HepG2 (cell line): ENCODE data around the gene KDM4F. TPM values are rescaled to one million over a fixed set of nuclear protein-coding genes. Genes with fewer than 3 reads are reported as not detected.

Experiments
- BRCA1 ChIP-seq: sonication (generic); formaldehyde crosslinking; IDR thresholded peaks from 2 replicates; pipeline ENCODE4 v1.4.0; 2020; ENCODE audit warnings: missing genetic modification reagents
- ELF3 ChIP-seq: IDR thresholded peaks from 2 replicates; pipeline ENCODE4 v1.6.1; 2016; ENCODE audit warnings: missing genetic modification reagents, missing compliant biosample characterization
- IKZF1 ChIP-seq: fragments of 450-650 bp; IDR thresholded peaks from 2 replicates; pipeline ENCODE4 v1.7.1; 2016
- ISL2 ChIP-seq: sonication (generic); formaldehyde crosslinking; IDR thresholded peaks from 2 replicates; pipeline ENCODE4 v1.5.0; 2020; ENCODE audit warnings: missing genetic modification reagents
- KAT8 ChIP-seq: IDR thresholded peaks from 2 replicates; pipeline ENCODE4 v1.6.1; 2016; ENCODE audit warnings: missing genetic modification reagents, missing compliant biosample characterization
- MED1 ChIP-seq: sonication (generic); formaldehyde crosslinking; IDR thresholded peaks from 2 replicates; pipeline ENCODE4 v1.4.0; 2020; ENCODE audit warnings: missing genetic modification reagents
- RARA ChIP-seq: IDR thresholded peaks from 2 replicates; pipeline ENCODE4 v1.6.1; 2016; ENCODE audit warnings: missing genetic modification reagents, missing compliant biosample characterization
- TP53 ChIP-seq: sonication (generic); formaldehyde crosslinking; conservative IDR thresholded peaks from 2 replicates; pipeline ENCODE4 v1.4.0; 2020; ENCODE audit warnings: missing genetic modification reagents
- U2AF1 ChIP-seq: fragments of 200-400 bp; formaldehyde crosslinking; optimal IDR thresholded peaks from 2 replicates; pipeline ENCODE3; 2017; ENCODE audit warnings: mild to moderate bottlenecking, low read depth, low read length
- YEATS2 ChIP-seq: sonication (generic); formaldehyde crosslinking; IDR thresholded peaks from 2 replicates; pipeline ENCODE4 v1.4.0; 2020; ENCODE audit warnings: missing genetic modification reagents, borderline replicate concordance
- ZBTB42 ChIP-seq: sonication (generic); formaldehyde crosslinking; IDR thresholded peaks from 2 replicates; pipeline ENCODE4 v1.5.0; 2020; ENCODE audit warnings: mild to moderate bottlenecking, missing genetic modification reagents
- ZKSCAN1 ChIP-seq: fragments of 150-350 bp; IDR thresholded peaks from 2 replicates; pipeline ENCODE4 v1.6.1; 2014; ENCODE audit warnings: low read length
- ZNF24 ChIP-seq: fragments of 450-650 bp; IDR thresholded peaks from 2 replicates; pipeline ENCODE4 v1.6.1; 2017; ENCODE audit warnings: antibody characterized with exemption, mild to moderate bottlenecking
- ZNF337 ChIP-seq: sonication (generic); formaldehyde crosslinking; IDR thresholded peaks from 2 replicates; pipeline ENCODE4 v1.5.1; 2020; ENCODE audit warnings: missing genetic modification reagents, low read depth, mild to moderate bottlenecking, borderline replicate concordance
- ZNF460 ChIP-seq: sonication (generic); formaldehyde crosslinking; IDR thresholded peaks from 2 replicates; pipeline ENCODE4 v1.5.1; 2020; ENCODE audit warnings: missing genetic modification reagents, mild to moderate bottlenecking, borderline replicate concordance
- ZNF670 ChIP-seq: sonication (generic); formaldehyde crosslinking; IDR thresholded peaks from 2 replicates; pipeline ENCODE4 v1.8.0; 2022; ENCODE audit warnings: mild to moderate bottlenecking, missing genetic modification reagents, borderline replicate concordance
- polyA plus RNA-seq, 8 experiments: library from polyadenylated mRNA; depleted of rRNA in 3 of 8; stranded (reverse) in 7 of 8; unstranded in 1 of 8; fragments of >200 nt; fragmentation: Illumina TruSeq in 4 of 8; extraction: Trizol in 4 of 8; gene quantifications; 2 replicates each; pipeline versions ENCODE4 v1.2.1 to v1.2.3, GENCODE V29; 2011 to 2016; ENCODE audit warnings: low read depth in 4 of 8, missing spikeins in 1 of 8, mixed read lengths in 1 of 8; ENCODE audit not compliant: insufficient read depth in 1 of 8
- total RNA-seq, 5 experiments: library from RNA; depleted of rRNA; stranded (reverse); fragments of >200 nt; fragmentation: Illumina TruSeq; extraction: Trizol; gene quantifications; 2 replicates each; pipeline ENCODE4 v1.2.3, GENCODE V29; 2016; ENCODE audit warnings: low read depth in 1 of 5
- TF ChIP-seq, protein P1 (sequence below): sonication (generic); formaldehyde crosslinking; IDR thresholded peaks from 2 replicates; pipeline ENCODE4 v1.4.0; 2020; ENCODE audit warnings: mild to moderate bottlenecking, missing genetic modification reagents
- TF ChIP-seq, protein P2 (sequence below): sonication (generic); formaldehyde crosslinking; IDR thresholded peaks from 2 replicates; pipeline ENCODE4 v1.4.0; 2020; ENCODE audit warnings: low read depth, mild to moderate bottlenecking, missing genetic modification reagents
- TF ChIP-seq, protein P3 (sequence below): IDR thresholded peaks from 2 replicates; pipeline ENCODE4 v1.6.1; 2012; ENCODE audit warnings: inconsistent platforms
- TF ChIP-seq, protein P4 (sequence below): sonication (generic); formaldehyde crosslinking; IDR thresholded peaks from 2 replicates; pipeline ENCODE4 v1.4.0; 2020; ENCODE audit warnings: missing genetic modification reagents, mild to moderate bottlenecking, borderline replicate concordance
- TF ChIP-seq, protein P5 (sequence below): sonication (generic); formaldehyde crosslinking; IDR thresholded peaks from 2 replicates; pipeline ENCODE4 v1.8.0; 2022; ENCODE audit warnings: mild to moderate bottlenecking, missing genetic modification reagents
- TF ChIP-seq, protein P6 (sequence below): sonication (generic); formaldehyde crosslinking; IDR thresholded peaks from 2 replicates; pipeline ENCODE4 v1.8.1; 2023; ENCODE audit warnings: mild to moderate bottlenecking, inconsistent platforms, moderate library complexity, missing genetic modification reagents, borderline replicate concordance

The KDM4F gene
- total and polyA plus RNA-seq, 2 of the 13 experiments (the other 11 are each of a cell fraction or from before 2014, with no cell fraction given): not detected

DNA sequence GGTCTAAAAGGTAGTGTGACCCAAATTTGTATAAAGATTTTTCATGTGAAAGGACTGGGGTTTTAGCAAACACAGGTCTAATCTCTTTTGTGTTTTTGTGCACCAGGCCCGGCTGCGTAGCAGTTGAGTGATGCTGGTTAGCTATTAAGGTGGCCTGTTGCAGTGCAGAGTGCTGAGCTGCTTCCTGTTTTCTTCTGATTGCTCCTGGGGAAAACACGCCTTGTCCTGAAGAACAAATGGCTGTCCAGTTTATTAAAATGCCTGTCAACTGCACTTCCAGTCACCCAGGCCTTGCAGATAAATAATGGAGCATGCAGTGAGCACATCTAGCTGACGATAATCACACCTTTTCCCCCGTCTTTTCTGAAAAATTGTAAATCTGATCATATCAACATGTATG, 19.3 kb downstream of the KDM4F start (continued):
- TF ChIP-seq, protein P1, sequence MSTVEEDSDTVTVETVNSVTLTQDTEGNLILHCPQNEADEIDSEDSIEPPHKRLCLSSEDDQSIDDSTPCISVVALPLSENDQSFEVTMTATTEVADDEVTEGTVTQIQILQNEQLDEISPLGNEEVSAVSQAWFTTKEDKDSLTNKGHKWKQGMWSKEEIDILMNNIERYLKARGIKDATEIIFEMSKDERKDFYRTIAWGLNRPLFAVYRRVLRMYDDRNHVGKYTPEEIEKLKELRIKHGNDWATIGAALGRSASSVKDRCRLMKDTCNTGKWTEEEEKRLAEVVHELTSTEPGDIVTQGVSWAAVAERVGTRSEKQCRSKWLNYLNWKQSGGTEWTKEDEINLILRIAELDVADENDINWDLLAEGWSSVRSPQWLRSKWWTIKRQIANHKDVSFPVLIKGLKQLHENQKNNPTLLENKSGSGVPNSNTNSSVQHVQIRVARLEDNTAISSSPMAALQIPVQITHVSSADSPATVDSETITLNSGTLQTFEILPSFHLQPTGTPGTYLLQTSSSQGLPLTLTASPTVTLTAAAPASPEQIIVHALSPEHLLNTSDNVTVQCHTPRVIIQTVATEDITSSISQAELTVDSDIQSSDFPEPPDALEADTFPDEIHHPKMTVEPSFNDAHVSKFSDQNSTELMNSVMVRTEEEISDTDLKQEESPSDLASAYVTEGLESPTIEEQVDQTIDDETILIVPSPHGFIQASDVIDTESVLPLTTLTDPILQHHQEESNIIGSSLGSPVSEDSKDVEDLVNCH: no peak
- TF ChIP-seq ZNF670 (CRISPR knock-in tag): no peak
- TF ChIP-seq KAT8 (CRISPR knock-in tag): peak; percentile 82
- TF ChIP-seq, protein P2, sequence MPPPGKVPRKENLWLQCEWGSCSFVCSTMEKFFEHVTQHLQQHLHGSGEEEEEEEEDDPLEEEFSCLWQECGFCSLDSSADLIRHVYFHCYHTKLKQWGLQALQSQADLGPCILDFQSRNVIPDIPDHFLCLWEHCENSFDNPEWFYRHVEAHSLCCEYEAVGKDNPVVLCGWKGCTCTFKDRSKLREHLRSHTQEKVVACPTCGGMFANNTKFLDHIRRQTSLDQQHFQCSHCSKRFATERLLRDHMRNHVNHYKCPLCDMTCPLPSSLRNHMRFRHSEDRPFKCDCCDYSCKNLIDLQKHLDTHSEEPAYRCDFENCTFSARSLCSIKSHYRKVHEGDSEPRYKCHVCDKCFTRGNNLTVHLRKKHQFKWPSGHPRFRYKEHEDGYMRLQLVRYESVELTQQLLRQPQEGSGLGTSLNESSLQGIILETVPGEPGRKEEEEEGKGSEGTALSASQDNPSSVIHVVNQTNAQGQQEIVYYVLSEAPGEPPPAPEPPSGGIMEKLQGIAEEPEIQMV (CRISPR knock-in tag): no peak
- TF ChIP-seq ZBTB42: no peak
- 0 out of 2 replicates have a peak, but pooled peaks have one; percentile 21 for TF ChIP-seq TP53 (CRISPR knock-in tag)
- no peak for TF ChIP-seq ZKSCAN1
- TF ChIP-seq, protein P3, sequence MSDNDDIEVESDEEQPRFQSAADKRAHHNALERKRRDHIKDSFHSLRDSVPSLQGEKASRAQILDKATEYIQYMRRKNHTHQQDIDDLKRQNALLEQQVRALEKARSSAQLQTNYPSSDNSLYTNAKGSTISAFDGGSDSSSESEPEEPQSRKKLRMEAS: peak; percentile 75
- TF ChIP-seq, protein P4, sequence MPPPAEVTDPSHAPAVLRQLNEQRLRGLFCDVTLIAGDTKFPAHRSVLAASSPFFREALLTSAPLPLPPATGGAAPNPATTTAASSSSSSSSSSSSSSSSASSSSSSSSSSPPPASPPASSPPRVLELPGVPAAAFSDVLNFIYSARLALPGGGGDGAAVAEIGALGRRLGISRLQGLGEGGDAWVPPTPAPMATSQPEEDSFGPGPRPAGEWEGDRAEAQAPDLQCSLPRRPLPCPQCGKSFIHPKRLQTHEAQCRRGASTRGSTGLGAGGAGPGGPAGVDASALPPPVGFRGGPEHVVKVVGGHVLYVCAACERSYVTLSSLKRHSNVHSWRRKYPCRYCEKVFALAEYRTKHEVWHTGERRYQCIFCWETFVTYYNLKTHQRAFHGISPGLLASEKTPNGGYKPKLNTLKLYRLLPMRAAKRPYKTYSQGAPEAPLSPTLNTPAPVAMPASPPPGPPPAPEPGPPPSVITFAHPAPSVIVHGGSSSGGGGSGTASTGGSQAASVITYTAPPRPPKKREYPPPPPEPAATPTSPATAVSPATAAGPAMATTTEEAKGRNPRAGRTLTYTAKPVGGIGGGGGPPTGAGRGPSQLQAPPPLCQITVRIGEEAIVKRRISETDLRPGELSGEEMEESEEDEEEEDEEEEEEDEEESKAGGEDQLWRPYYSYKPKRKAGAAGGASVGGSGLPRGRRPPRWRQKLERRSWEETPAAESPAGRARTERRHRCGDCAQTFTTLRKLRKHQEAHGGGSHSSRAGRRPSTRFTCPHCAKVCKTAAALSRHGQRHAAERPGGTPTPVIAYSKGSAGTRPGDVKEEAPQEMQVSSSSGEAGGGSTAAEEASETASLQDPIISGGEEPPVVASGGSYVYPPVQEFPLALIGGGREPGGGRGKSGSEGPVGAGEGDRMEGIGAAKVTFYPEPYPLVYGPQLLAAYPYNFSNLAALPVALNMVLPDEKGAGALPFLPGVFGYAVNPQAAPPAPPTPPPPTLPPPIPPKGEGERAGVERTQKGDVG (CRISPR knock-in tag): no peak
- no peak for TF ChIP-seq U2AF1
- TF ChIP-seq RARA (CRISPR knock-in tag): no peak
- TF ChIP-seq ELF3: peak; percentile 62
- TF ChIP-seq ZNF337: 0 out of 2 replicates have a peak, but pooled peaks have one; percentile 30
- TF ChIP-seq YEATS2 (CRISPR knock-in tag): peak; percentile 75
- TF ChIP-seq ZNF24: no peak
- no peak for TF ChIP-seq ZNF460 (CRISPR knock-in tag)
- TF ChIP-seq IKZF1: no peak
- TF ChIP-seq MED1 (CRISPR knock-in tag): no peak; the same call in none of the 2 replicates
- TF ChIP-seq ISL2 (CRISPR knock-in tag): 0 out of 2 replicates have a peak, but pooled peaks have one; percentile 42
- 0 out of 2 replicates have a peak, but pooled peaks have one; percentile 75 for TF ChIP-seq BRCA1 (CRISPR knock-in tag)
- TF ChIP-seq, protein P5, sequence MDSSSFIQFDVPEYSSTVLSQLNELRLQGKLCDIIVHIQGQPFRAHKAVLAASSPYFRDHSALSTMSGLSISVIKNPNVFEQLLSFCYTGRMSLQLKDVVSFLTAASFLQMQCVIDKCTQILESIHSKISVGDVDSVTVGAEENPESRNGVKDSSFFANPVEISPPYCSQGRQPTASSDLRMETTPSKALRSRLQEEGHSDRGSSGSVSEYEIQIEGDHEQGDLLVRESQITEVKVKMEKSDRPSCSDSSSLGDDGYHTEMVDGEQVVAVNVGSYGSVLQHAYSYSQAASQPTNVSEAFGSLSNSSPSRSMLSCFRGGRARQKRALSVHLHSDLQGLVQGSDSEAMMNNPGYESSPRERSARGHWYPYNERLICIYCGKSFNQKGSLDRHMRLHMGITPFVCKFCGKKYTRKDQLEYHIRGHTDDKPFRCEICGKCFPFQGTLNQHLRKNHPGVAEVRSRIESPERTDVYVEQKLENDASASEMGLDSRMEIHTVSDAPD: no peak
- TF ChIP-seq, protein P6, sequence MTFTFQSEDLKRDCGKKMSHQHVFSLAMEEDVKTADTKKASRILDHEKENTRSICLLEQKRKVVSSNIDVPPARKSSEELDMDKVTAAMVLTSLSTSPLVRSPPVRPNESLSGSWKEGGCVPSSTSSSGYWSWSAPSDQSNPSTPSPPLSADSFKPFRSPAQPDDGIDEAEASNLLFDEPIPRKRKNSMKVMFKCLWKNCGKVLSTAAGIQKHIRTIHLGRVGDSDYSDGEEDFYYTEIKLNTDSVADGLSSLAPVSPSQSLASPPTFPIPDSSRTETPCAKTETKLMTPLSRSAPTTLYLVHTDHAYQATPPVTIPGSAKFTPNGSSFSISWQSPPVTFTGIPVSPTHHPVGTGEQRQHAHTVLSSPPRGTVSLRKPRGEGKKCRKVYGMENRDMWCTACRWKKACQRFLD: 0 out of 2 replicates have a peak, but pooled peaks have one; percentile 68
